K562 (cell line): ENCODE data around the gene P4HB. TPM values are rescaled to one million over a fixed set of nuclear protein-coding genes. Genes with fewer than 3 reads are reported as not detected.

Experiments used
- AFF1 ChIP-seq, 2 experiments: fragments of 450-650 bp; IDR thresholded peaks; 2 replicates each; pipeline ENCODE4 v1.6.1; 2018; ENCODE audit warnings: mild to moderate bottlenecking in 2 of 2, low read depth in 1 of 2; ENCODE audit not compliant: partially characterized antibody in 2 of 2
- CREB3L1 ChIP-seq: fragments of 450-650 bp; IDR thresholded peaks from 2 replicates; pipeline ENCODE4 v1.6.1; 2014; ENCODE audit warnings: low read depth, mild to moderate bottlenecking, moderate library complexity, borderline replicate concordance
- DACH1 ChIP-seq: fragments of 450-650 bp; IDR thresholded peaks from 2 replicates; pipeline ENCODE4 v1.6.1; 2018; ENCODE audit not compliant: partially characterized antibody
- EGR1 ChIP-seq: fragments of 450-650 bp; conservative IDR thresholded peaks from 2 replicates; pipeline ENCODE4 v1.6.1; 2017; ENCODE audit warnings: mild to moderate bottlenecking
- IRF1 ChIP-seq: sonication (generic); formaldehyde crosslinking; IDR thresholded peaks from 2 replicates; pipeline ENCODE4 v1.8.0; 2022; ENCODE audit warnings: missing genetic modification reagents, mild to moderate bottlenecking, borderline replicate concordance
- L3MBTL2 ChIP-seq: fragments of 450-650 bp; IDR thresholded peaks from 2 replicates; pipeline ENCODE4 v1.6.1; 2016; ENCODE audit warnings: mild to moderate bottlenecking, moderate library complexity
- NCOR1 ChIP-seq: fragments of 450-650 bp; IDR thresholded peaks from 2 replicates; pipeline ENCODE4 v1.6.1; 2016; ENCODE audit warnings: mild to moderate bottlenecking, moderate library complexity
- PHF21A ChIP-seq: fragments of 450-650 bp; IDR thresholded peaks from 2 replicates; pipeline ENCODE4 v1.6.1; 2017; ENCODE audit warnings: low read depth, borderline replicate concordance
- RAD21 ChIP-seq, 2 experiments: fragments of 250-450 bp in 1 of 2; fragments of 450-650 bp in 1 of 2; sonication (Bioruptor Pico) in 1 of 2; formaldehyde crosslinking in 1 of 2; IDR thresholded peaks in 1 of 2; conservative IDR thresholded peaks in 1 of 2; 2 replicates each; pipeline versions ENCODE4 v1.4.0 to v1.8.0; 2020 to 2022; ENCODE audit warnings: mild to moderate bottlenecking in 2 of 2, moderate library complexity in 1 of 2
- RAD51 ChIP-seq: fragments of 450-650 bp; IDR thresholded peaks from 2 replicates; pipeline ENCODE4 v1.7.1; 2016; ENCODE audit warnings: low read depth, mild to moderate bottlenecking, borderline replicate concordance
- STAT5A ChIP-seq: IDR thresholded peaks from 2 replicates; pipeline ENCODE4 v1.6.1; 2012; ENCODE audit warnings: low read length, inconsistent platforms, borderline replicate concordance
- TBL1XR1 ChIP-seq, 2 experiments: IDR thresholded peaks; 2 replicates each; pipeline ENCODE4 v1.6.1; 2012; ENCODE audit warnings: improper control_type of control experiment in 2 of 2, low read length in 2 of 2, mild to moderate bottlenecking in 1 of 2
- TBP ChIP-seq: optimal IDR thresholded peaks from 2 replicates; pipeline ENCODE3; 2011; ENCODE audit warnings: low read depth, low read length, improper control_type of control experiment
- ZBTB11 ChIP-seq, 3 experiments: fragments of 200-800 bp in 1 of 3; fragments of 250-450 bp in 1 of 3; fragments of 450-650 bp in 1 of 3; sonication (Bioruptor Pico) in 1 of 3; sonication (Bioruptor generic) in 1 of 3; formaldehyde crosslinking in 1 of 3; IDR thresholded peaks; 2 replicates each; pipeline versions ENCODE4 v1.6.1 to v1.8.0; 2016 to 2022; ENCODE audit warnings: mild to moderate bottlenecking in 2 of 3, missing genetic modification characterization in 2 of 3, missing compliant biosample characterization in 1 of 3, moderate library complexity in 1 of 3
- ZFX ChIP-seq: sonication (generic); formaldehyde crosslinking; IDR thresholded peaks from 2 replicates; pipeline ENCODE4 v1.8.0; 2022; ENCODE audit warnings: mild to moderate bottlenecking, missing genetic modification reagents, moderate library complexity
- ZNF143 ChIP-seq: sonication (generic); formaldehyde crosslinking; IDR thresholded peaks from 2 replicates; pipeline ENCODE4 v1.9.0; 2022; ENCODE audit warnings: mild to moderate bottlenecking, missing genetic modification reagents
- ZNF408 ChIP-seq: fragments of 250-450 bp; sonication (Bioruptor Pico); IDR thresholded peaks from 2 replicates; pipeline ENCODE4 v1.4.0; 2020; ENCODE audit warnings: low read depth, mild to moderate bottlenecking, moderate library complexity
- polyA plus RNA-seq, 8 experiments: library from polyadenylated mRNA; depleted of rRNA in 4 of 8; stranded (reverse) in 5 of 8; unstranded in 3 of 8; fragments of >200 nt; fragmentation: Nextera tagmentation in 2 of 8; fragmentation: Illumina TruSeq in 1 of 8; extraction: Ambion mirVana in 2 of 8; extraction: Trizol in 1 of 8; gene quantifications; 2 replicates each; pipeline versions ENCODE4 v1.2.1 to v1.2.3, GENCODE V29; 2011 to 2014; ENCODE audit warnings: inconsistent platforms in 1 of 8, missing spikeins in 1 of 8
- total RNA-seq, 7 experiments: library from RNA; depleted of rRNA in 6 of 7; stranded (reverse); fragments of >200 nt in 6 of 7; fragmentation: Illumina TruSeq in 2 of 7; extraction: Trizol in 2 of 7; gene quantifications; 2 replicates each; pipeline versions ENCODE4 v1.2.1 to v1.2.3, GENCODE V29; 2011 to 2021; ENCODE audit warnings: low replicate concordance in 1 of 7

P4HB gene
- total and polyA plus RNA-seq, 9 of the 15 experiments (the other 6 are each of a cell fraction or from before 2014, with no cell fraction given): 4.4 to 645 (median 325) TPM

- no peak for TF ChIP-seq TBL1XR1 (IDR thresholded peaks at IDR 0.05; ENCODE audit: low read length in 2 of 2)
- peak; percentile 50 for TF ChIP-seq CREB3L1
- TF ChIP-seq AFF1 (IDR thresholded peaks at IDR 0.05; ENCODE audit: low read depth in 1 of 2, partially characterized antibody in 2 of 2): no peak
- no peak for TF ChIP-seq STAT5A
- TF ChIP-seq ZBTB11 (CRISPR knock-in tag; IDR thresholded peaks at IDR 0.05): peak in 1 of 3 experiments; percentile 73; a peak in 1 of 6 replicates
- TF ChIP-seq DACH1: peak; percentile 72
- no peak for TF ChIP-seq ZNF408 (CRISPR knock-in tag)
- TF ChIP-seq ZFX (CRISPR knock-in tag): peak; percentile 75
- TF ChIP-seq RAD51: peak; percentile 71
- no peak for TF ChIP-seq IRF1 (CRISPR knock-in tag)
- no peak for TF ChIP-seq RAD21 (CRISPR knock-in tag; conservative IDR thresholded peaks at IDR 0.05 in 1 of 2, IDR thresholded peaks at IDR 0.05 in 1 of 2)
- TF ChIP-seq EGR1: peak; percentile 91
- TF ChIP-seq L3MBTL2: peak; percentile 98
- peak; percentile 53 for TF ChIP-seq NCOR1
- TF ChIP-seq TBP: peak; percentile 31
- TF ChIP-seq ZNF143 (CRISPR knock-in tag): 0 out of 2 replicates have a peak, but pooled peaks have one; percentile 48
- 0 out of 2 replicates have a peak, but pooled peaks have one; percentile 31 for TF ChIP-seq PHF21A
Observed at GRCh38 chr17:81833160-81833920, 27.0 kb downstream of the P4HB start, which contains the start of gene MCRIP1 (continued).
